ENCODE results near the gene HOXB5. TPM values are rescaled to one million over a fixed set of nuclear protein-coding genes. Genes with fewer than 3 reads are reported as not detected.

HOXB5 gene
- total and polyA plus RNA-seq, 2 of the 4 experiments (the other 2 are of a cell fraction) = 0.54 to 18.0 TPM

DNA sequence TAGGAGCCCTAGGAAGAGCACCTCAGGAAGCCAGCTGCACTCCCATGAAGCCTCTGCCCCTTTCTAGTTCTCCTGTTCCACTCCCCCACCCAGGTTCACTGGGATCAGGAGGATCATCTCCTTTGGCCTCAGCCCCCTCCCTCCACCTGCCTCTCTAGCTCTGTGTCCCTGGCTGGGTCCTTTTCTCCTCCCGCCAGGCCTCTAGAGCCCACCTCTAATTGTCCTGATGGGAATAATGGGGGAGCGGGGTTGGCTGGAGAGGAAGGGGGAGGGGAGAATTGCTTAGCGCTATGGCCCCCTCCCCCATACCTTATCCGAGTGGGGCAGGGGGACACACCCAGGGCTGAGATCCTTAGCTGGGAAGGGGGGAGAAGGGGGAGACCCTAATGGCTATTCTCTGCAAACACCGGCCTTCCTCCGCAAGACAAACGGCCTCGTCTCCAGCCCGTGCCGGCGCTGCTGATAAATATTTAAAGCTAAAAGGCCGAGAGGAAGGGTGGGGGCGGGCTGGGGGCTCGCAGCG is 16.2 kb upstream of the HOXB5 start:
- Histone ChIP-seq H3K56ac (ENCODE audit: extremely low read depth, insufficient read depth, low read length) (peak overlapping the region; percentile 45; the same call in 1 of the 2 replicates), H4K5ac (ENCODE audit: low read depth, low read length) (peak overlapping the region; percentile 72), H2AFZ (replicated peaks; ENCODE audit: low read length, poor library complexity) (peak overlapping the region; percentile 94), H3K27ac (ENCODE audit: insufficient read depth, low read length) (peak overlapping the region; percentile 93), H2BK20ac (ENCODE audit: low read depth, low read length) (no peak overlapping the region), H2AK5ac (ENCODE audit: low read depth, low read length) (peak overlapping the region; percentile 84), H3K9me3 (ENCODE audit: control insufficient read depth, insufficient read depth, low read length) (no peaks in the 10 kb centered on the region), H2BK5ac (ENCODE audit: low read depth, low read length, poor library complexity, severe bottlenecking) (peak overlapping the region; percentile 22), H2BK15ac (ENCODE audit: low read depth, low read length) (no peak overlapping the region), H3K18ac (ENCODE audit: low read depth, low read length) (peak overlapping the region; percentile 24; the same call in 1 of the 2 replicates), H4K8ac (ENCODE audit: low read depth in 2 of 2, low read length in 2 of 2) (peak overlapping the region; percentile 93 to 95; a peak in 3 of 4 replicates), H3K23ac (ENCODE audit: low read depth, low read length) (peak overlapping the region; percentile 48; the same call in 1 of the 2 replicates), H3K9me1 (ENCODE audit: insufficient read depth, low read length) (0 out of 2 replicates have a peak, but pooled peaks cover 3% of the 10 kb centered on the region), H3K4me3 (ENCODE audit: insufficient read depth, low read depth, low read length) (peak overlapping the region; percentile 61), H3K4ac (ENCODE audit: low read depth, low read length) (peak overlapping the region; percentile 76), H2AK9ac (replicated peaks; ENCODE audit: low read depth, low read length, poor library complexity) (peak overlapping the region; percentile 84), H3K79me1 (ENCODE audit: low read depth in 1 of 2, low read length in 2 of 2) (peaks cover 9 to 40% of the 10 kb centered on the region in 2 experiments; a peak in 3 of 4 replicates), H4K20me1 (ENCODE audit: insufficient read depth, low read length) (no peaks in the 10 kb centered on the region), H3K4me2 (ENCODE audit: low read depth, low read length) (peak overlapping the region; percentile 88), H3K36me3 (ENCODE audit: control insufficient read depth, insufficient read depth, low read length) (peaks cover 7% of the 10 kb centered on the region), H3K14ac (replicated peaks; ENCODE audit: low read depth, low read length) (peak overlapping the region; percentile 48), H3K27me3 (ENCODE audit: control insufficient read depth, insufficient read depth, low read length) (no peaks in the 10 kb centered on the region), H3K4me1 (ENCODE audit: control insufficient read depth, insufficient read depth, low read length) (peaks cover 14% of the 10 kb centered on the region), H2BK120ac (ENCODE audit: low read depth, low read length) (peak overlapping the region; percentile 48), H3K9ac (ENCODE audit: low read depth, low read length) (peak overlapping the region; percentile 90), H4K91ac (ENCODE audit: insufficient read depth, low read depth, low read length) (peak overlapping the region; percentile 79)
- intact Hi-C loops (cut with micrococcal nuclease) = loop anchor here (1.0 kb wide), 1 partner anchor 12 kb away; no protein-coding TSS in a partner anchor
- TF ChIP-seq CHD1 (IDR thresholded peaks at IDR 0.05; ENCODE audit: low read depth, low read length) = no peak
- no peak for TF ChIP-seq CEBPB (IDR thresholded peaks at IDR 0.05; ENCODE audit: low read depth, low read length)
- TF ChIP-seq, protein P1, sequence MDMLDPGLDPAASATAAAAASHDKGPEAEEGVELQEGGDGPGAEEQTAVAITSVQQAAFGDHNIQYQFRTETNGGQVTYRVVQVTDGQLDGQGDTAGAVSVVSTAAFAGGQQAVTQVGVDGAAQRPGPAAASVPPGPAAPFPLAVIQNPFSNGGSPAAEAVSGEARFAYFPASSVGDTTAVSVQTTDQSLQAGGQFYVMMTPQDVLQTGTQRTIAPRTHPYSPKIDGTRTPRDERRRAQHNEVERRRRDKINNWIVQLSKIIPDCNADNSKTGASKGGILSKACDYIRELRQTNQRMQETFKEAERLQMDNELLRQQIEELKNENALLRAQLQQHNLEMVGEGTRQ (IDR thresholded peaks at IDR 0.05; ENCODE audit: low read depth, low read length) = no peak
- no peak for TF ChIP-seq MXI1 (IDR thresholded peaks at IDR 0.05; ENCODE audit: borderline replicate concordance, low read depth, low read length)
- TF ChIP-seq NFE2L2 (IDR thresholded peaks at IDR 0.05; ENCODE audit: low read depth, low read length) = no peak
- TF ChIP-seq, protein P2, sequence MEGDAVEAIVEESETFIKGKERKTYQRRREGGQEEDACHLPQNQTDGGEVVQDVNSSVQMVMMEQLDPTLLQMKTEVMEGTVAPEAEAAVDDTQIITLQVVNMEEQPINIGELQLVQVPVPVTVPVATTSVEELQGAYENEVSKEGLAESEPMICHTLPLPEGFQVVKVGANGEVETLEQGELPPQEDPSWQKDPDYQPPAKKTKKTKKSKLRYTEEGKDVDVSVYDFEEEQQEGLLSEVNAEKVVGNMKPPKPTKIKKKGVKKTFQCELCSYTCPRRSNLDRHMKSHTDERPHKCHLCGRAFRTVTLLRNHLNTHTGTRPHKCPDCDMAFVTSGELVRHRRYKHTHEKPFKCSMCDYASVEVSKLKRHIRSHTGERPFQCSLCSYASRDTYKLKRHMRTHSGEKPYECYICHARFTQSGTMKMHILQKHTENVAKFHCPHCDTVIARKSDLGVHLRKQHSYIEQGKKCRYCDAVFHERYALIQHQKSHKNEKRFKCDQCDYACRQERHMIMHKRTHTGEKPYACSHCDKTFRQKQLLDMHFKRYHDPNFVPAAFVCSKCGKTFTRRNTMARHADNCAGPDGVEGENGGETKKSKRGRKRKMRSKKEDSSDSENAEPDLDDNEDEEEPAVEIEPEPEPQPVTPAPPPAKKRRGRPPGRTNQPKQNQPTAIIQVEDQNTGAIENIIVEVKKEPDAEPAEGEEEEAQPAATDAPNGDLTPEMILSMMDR (conservative IDR thresholded peaks at IDR 0.05; ENCODE audit: low read depth, low read length) = no peak
- no peak for TF ChIP-seq MAFK (IDR thresholded peaks at IDR 0.05; ENCODE audit: low read depth, low read length)
- TF ChIP-seq SMC3 (IDR thresholded peaks at IDR 0.05; ENCODE audit: low read depth, low read length) = no peak
- no peak for TF ChIP-seq MAZ (IDR thresholded peaks at IDR 0.05; ENCODE audit: borderline replicate concordance, low read depth, low read length)
- no peak; the same call in 1 of the 2 replicates for TF ChIP-seq BHLHE40 (IDR thresholded peaks at IDR 0.05; ENCODE audit: low read depth, low read length)
- TF ChIP-seq ELK1 (IDR thresholded peaks at IDR 0.05; ENCODE audit: borderline replicate concordance, low read depth, low read length) = no peak
- ChIA-PET CTCF (interaction anchor here (0.7 to 1.6 kb wide), 2 partner anchors 9 to 15 kb away, joined by 3 to 4 read pairs; no protein-coding TSS in a partner anchor), POLR2A (ENCODE audit: unreplicated experiment) (interaction anchor here (0.5 to 1.1 kb wide), 3 partner anchors 10 to 263 kb away, joined by 4 to 5 read pairs (median 5); no protein-coding TSS in a partner anchor)
- dilution Hi-C loops (cut with HindIII; ENCODE audit: low sequenced_read_pairs, unreplicated experiment) = no loop called here
- DNase-seq = no peak
- 0% methylated on average over 4 of the region's 15 CpGs; no CpG with 5 or more reads in 1 of the 2 experiments for WGBS, 2 experiments (ENCODE audit: extremely low coverage in 2 of 2, insufficient read length in 1 of 2)
- no peak for ATAC-seq (ENCODE audit: low read depth)
- BruUV-seq (replicated peaks) = no TSS peak
- in situ Hi-C loops (cut with MboI; ENCODE audit: low sequenced_read_pairs) = no loop called here
